Thyroid gland (tissue), 4 donors: ENCODE data around the gene DNAI1.

ENCODE experiments used
- CTCF ChIP-seq, 6 experiments: fragments of 200-600 bp in 3 of 6; fragments of 450-650 bp in 3 of 6; sonication (generic) in 3 of 6; IDR thresholded peaks; one replicate each; pipeline ENCODE4 v1.5.1; 2016 to 2019; ENCODE audit warnings: antibody characterized with exemption in 6 of 6, mild to moderate bottlenecking in 2 of 6, inconsistent platforms in 1 of 6, moderate library complexity in 1 of 6
- POLR2A ChIP-seq, 2 donors: fragments of 450-650 bp; IDR thresholded peaks; one replicate each; pipeline ENCODE4 v1.6.1; 2017; ENCODE audit warnings: antibody characterized with exemption in 2 of 2, mild to moderate bottlenecking in 2 of 2, moderate library complexity in 1 of 2

GRCh38 chr9:34568133-34568532, 109.5 kb downstream of the DNAI1 start:
- TF ChIP-seq POLR2A (IDR thresholded peaks at IDR 0.05) (no peak), CTCF (IDR thresholded peaks at IDR 0.05) (no peak)
